Neural cell (in vitro differentiated cells): ENCODE measurements around the gene SDCCAG8. TPM values are rescaled to one million over a fixed set of nuclear protein-coding genes. Genes with fewer than 3 reads are reported as not detected.

Experiments used
- H2AFZ ChIP-seq: fragments of 200-600, 300-800 bp; sonication (generic), shearing (Covaris generic); 2 replicates; pipeline ENCODE4 v1.6.0; 2014; ENCODE audit warnings: low read depth, mild to moderate bottlenecking, antibody characterized with exemption, low read length, moderate library complexity
- H3F3A ChIP-seq: fragments of 200-600 bp; shearing (Covaris generic); 2 replicates; pipeline ENCODE4 v1.6.1; 2016; ENCODE audit warnings: mild to moderate bottlenecking, moderate library complexity, mixed read lengths, antibody characterized with exemption, low read length; ENCODE audit not compliant: insufficient read depth, poor library complexity, severe bottlenecking
- H3K27ac ChIP-seq: fragments of 200-600, 300-800 bp; sonication (generic), shearing (Covaris generic); 2 replicates; pipeline ENCODE4 v1.5.1; 2014; ENCODE audit warnings: mild to moderate bottlenecking, low read length, moderate library complexity
- H3K27me3 ChIP-seq: fragments of 300-800, 200-600 bp; sonication (generic), shearing (Covaris generic); 2 replicates; pipeline ENCODE4 v1.6.0; 2014; ENCODE audit warnings: mild to moderate bottlenecking, low read depth, low read length, moderate library complexity; ENCODE audit not compliant: insufficient read depth
- H3K36me3 ChIP-seq: fragments of 300-800, 200-600 bp; sonication (generic), shearing (Covaris generic); 2 replicates; pipeline ENCODE4 v1.5.1; 2014; ENCODE audit warnings: mild to moderate bottlenecking, antibody characterized with exemption, low read length, moderate library complexity; ENCODE audit not compliant: insufficient read depth
- H3K4me2 ChIP-seq: fragments of 300-800, 200-600 bp; sonication (generic), shearing (Covaris generic); 2 replicates; pipeline ENCODE4 v1.6.0; 2014; ENCODE audit warnings: mild to moderate bottlenecking, low read length
- H3K4me3 ChIP-seq: fragments of 300-800, 200-600 bp; sonication (generic), shearing (Covaris generic); 2 replicates; pipeline ENCODE4 v1.5.1; 2014; ENCODE audit warnings: mild to moderate bottlenecking, low read length, moderate library complexity
- H3K79me2 ChIP-seq: fragments of 200-600 bp; shearing (Covaris generic); replicated peaks from 2 replicates; pipeline ENCODE4 v1.6.0; 2014; ENCODE audit warnings: mild to moderate bottlenecking, low read length, moderate library complexity; ENCODE audit not compliant: insufficient read depth
- H3K9ac ChIP-seq: fragments of 300-800, 200-600 bp; sonication (generic), shearing (Covaris generic); 2 replicates; pipeline ENCODE4 v1.6.1; 2016; ENCODE audit warnings: mild to moderate bottlenecking, low read length, mixed read lengths
- H3K9me2 ChIP-seq: fragments of 200-600 bp; shearing (Covaris generic); 2 replicates; pipeline ENCODE4 v1.6.1; 2016; ENCODE audit warnings: mild to moderate bottlenecking, low read length, mixed read lengths; ENCODE audit not compliant: insufficient read depth
- H3K9me3 ChIP-seq: fragments of 200-600, 300-800 bp; sonication (generic), shearing (Covaris generic); 2 replicates; pipeline ENCODE4 v1.6.1; 2016; ENCODE audit warnings: mild to moderate bottlenecking, mixed run types, low read length, moderate library complexity, mixed read lengths
- H4K20me1 ChIP-seq: fragments of 200-600 bp; shearing (Covaris generic); 2 replicates; pipeline ENCODE4 v1.6.1; 2016; ENCODE audit warnings: mild to moderate bottlenecking, mixed run types; ENCODE audit not compliant: insufficient read depth
- EP300 ChIP-seq: fragments of 450-650 bp; conservative IDR thresholded peaks from 2 replicates; pipeline ENCODE4 v1.6.1; 2014; ENCODE audit warnings: antibody characterized with exemption, mild to moderate bottlenecking, moderate library complexity; ENCODE audit not compliant: poor library complexity, severe bottlenecking
- EZH2 ChIP-seq: fragments of 200-600, 300-800 bp; shearing (Covaris generic), sonication (generic); IDR thresholded peaks from 2 replicates; pipeline ENCODE4 v1.6.1; 2014; ENCODE audit warnings: antibody characterized with exemption, low read length, borderline replicate concordance, mild to moderate bottlenecking; ENCODE audit not compliant: insufficient read depth, poor library complexity, severe bottlenecking
- MXI1 ChIP-seq: fragments of 450-650 bp; conservative IDR thresholded peaks from 2 replicates; pipeline ENCODE4 v1.6.1; 2014; ENCODE audit warnings: antibody characterized with exemption, mild to moderate bottlenecking; ENCODE audit not compliant: poor library complexity, severe bottlenecking
- POLR2AphosphoS5 ChIP-seq: IDR thresholded peaks from 2 replicates; pipeline ENCODE4 v1.6.1; 2012
- RAD21 ChIP-seq: fragments of 450-650 bp; conservative IDR thresholded peaks from 2 replicates; pipeline ENCODE4 v1.6.1; 2014; ENCODE audit warnings: antibody characterized with exemption, mild to moderate bottlenecking, moderate library complexity
- SMC3 ChIP-seq: fragments of 450-650 bp; conservative IDR thresholded peaks from 2 replicates; pipeline ENCODE4 v1.6.1; 2014; ENCODE audit warnings: antibody characterized with exemption, mild to moderate bottlenecking, moderate library complexity; ENCODE audit not compliant: poor library complexity
- TAF1 ChIP-seq: IDR thresholded peaks from 2 replicates; pipeline ENCODE4 v1.6.1; 2012; ENCODE audit warnings: low read depth
- polyA plus RNA-seq: library from polyadenylated mRNA; depleted of rRNA; stranded (reverse); fragments of >200 nt; gene quantifications from 2 replicates; pipeline ENCODE4 v1.2.3, GENCODE V29; 2014
- TF ChIP-seq, protein P1 (sequence below): fragments of 450-650 bp; IDR thresholded peaks from 2 replicates; pipeline ENCODE4 v1.5.1; 2014; ENCODE audit warnings: antibody characterized with exemption, mild to moderate bottlenecking, moderate library complexity; ENCODE audit not compliant: poor library complexity, severe bottlenecking
- TF ChIP-seq, protein P2 (sequence below): IDR thresholded peaks from 2 replicates; pipeline ENCODE4 v1.6.1; 2012; ENCODE audit warnings: borderline replicate concordance

Gene SDCCAG8
- polyA plus RNA-seq, 1 donor from 2014 or later = 32.2 TPM

DNA sequence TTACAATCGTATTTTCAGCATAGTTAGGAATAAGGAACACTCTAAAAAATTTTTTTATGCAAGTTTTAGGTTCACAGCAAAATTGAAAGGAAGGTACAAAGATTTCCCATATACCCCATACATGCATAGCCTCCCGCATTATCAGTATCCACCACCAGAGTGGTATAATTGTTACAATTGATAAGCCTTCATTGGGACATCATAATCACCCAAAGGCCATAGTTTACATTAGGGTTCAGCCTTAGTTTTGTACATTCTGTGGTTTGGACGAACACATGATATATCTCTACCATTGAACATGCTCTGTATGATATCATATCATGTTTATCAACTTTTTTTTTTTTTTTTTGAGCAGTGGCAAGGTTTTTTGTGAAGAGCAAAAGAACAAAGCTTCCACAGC is 180.0 kb downstream of the SDCCAG8 start:
- Histone ChIP-seq H3K79me2 (no peaks in the 10 kb centered on the region), H3K9ac (no peak overlapping the region), H2AFZ (no peak overlapping the region), H3K27ac (no peak overlapping the region), H3K9me3 (no peaks in the 10 kb centered on the region), H3K27me3 (no peaks in the 10 kb centered on the region), H3K36me3 (no peaks in the 10 kb centered on the region), H3K4me2 (no peak overlapping the region), H3K4me3 (no peak overlapping the region), H3K9me2 (no peaks in the 10 kb centered on the region), H4K20me1 (no peaks in the 10 kb centered on the region), H3F3A (no peaks in the 10 kb centered on the region)
- TF ChIP-seq EZH2 = no peak
- TF ChIP-seq, protein P1, sequence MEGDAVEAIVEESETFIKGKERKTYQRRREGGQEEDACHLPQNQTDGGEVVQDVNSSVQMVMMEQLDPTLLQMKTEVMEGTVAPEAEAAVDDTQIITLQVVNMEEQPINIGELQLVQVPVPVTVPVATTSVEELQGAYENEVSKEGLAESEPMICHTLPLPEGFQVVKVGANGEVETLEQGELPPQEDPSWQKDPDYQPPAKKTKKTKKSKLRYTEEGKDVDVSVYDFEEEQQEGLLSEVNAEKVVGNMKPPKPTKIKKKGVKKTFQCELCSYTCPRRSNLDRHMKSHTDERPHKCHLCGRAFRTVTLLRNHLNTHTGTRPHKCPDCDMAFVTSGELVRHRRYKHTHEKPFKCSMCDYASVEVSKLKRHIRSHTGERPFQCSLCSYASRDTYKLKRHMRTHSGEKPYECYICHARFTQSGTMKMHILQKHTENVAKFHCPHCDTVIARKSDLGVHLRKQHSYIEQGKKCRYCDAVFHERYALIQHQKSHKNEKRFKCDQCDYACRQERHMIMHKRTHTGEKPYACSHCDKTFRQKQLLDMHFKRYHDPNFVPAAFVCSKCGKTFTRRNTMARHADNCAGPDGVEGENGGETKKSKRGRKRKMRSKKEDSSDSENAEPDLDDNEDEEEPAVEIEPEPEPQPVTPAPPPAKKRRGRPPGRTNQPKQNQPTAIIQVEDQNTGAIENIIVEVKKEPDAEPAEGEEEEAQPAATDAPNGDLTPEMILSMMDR = no peak
- TF ChIP-seq EP300 = no peak
- TF ChIP-seq POLR2AphosphoS5 = no peak
- TF ChIP-seq TAF1 = no peak
- TF ChIP-seq MXI1 = no peak
- TF ChIP-seq SMC3 = no peak
- no peak for TF ChIP-seq RAD21
- TF ChIP-seq, protein P2, sequence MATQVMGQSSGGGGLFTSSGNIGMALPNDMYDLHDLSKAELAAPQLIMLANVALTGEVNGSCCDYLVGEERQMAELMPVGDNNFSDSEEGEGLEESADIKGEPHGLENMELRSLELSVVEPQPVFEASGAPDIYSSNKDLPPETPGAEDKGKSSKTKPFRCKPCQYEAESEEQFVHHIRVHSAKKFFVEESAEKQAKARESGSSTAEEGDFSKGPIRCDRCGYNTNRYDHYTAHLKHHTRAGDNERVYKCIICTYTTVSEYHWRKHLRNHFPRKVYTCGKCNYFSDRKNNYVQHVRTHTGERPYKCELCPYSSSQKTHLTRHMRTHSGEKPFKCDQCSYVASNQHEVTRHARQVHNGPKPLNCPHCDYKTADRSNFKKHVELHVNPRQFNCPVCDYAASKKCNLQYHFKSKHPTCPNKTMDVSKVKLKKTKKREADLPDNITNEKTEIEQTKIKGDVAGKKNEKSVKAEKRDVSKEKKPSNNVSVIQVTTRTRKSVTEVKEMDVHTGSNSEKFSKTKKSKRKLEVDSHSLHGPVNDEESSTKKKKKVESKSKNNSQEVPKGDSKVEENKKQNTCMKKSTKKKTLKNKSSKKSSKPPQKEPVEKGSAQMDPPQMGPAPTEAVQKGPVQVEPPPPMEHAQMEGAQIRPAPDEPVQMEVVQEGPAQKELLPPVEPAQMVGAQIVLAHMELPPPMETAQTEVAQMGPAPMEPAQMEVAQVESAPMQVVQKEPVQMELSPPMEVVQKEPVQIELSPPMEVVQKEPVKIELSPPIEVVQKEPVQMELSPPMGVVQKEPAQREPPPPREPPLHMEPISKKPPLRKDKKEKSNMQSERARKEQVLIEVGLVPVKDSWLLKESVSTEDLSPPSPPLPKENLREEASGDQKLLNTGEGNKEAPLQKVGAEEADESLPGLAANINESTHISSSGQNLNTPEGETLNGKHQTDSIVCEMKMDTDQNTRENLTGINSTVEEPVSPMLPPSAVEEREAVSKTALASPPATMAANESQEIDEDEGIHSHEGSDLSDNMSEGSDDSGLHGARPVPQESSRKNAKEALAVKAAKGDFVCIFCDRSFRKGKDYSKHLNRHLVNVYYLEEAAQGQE = no peak

DNA sequence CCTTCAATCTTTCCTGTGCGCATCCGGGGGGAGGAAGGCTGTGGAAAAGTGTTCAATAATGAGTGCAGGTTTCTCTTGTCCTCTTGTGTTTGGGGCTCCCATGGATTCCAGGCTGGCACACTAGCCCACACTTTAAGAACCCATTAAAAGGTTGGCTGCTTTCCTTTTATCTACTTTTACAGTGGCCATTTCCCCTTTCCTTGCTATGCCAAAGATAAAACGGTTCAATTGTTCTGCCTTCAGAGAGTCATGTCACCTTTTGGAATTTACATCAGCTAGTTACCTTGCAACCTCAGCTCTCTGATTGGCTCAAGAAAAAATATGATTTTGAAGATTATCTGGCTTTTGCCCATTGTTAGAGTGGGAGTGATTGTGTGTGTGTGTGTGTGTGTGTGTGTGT is 182.3 kb downstream of the SDCCAG8 start:
- H3F3A ChIP-seq = no peaks in the 10 kb centered on the region
- H3K79me2 ChIP-seq = no peaks in the 10 kb centered on the region
- no peak overlapping the region for H3K9ac ChIP-seq
- no peaks in the 10 kb centered on the region for H3K9me2 ChIP-seq
- H2AFZ ChIP-seq = no peak overlapping the region
- no peaks in the 10 kb centered on the region for H3K27me3 ChIP-seq
- no peak overlapping the region for H3K4me2 ChIP-seq
- no peak overlapping the region for H3K4me3 ChIP-seq
- no peaks in the 10 kb centered on the region for H4K20me1 ChIP-seq
- H3K27ac ChIP-seq = no peak overlapping the region
- TF ChIP-seq EZH2 (no peak), MXI1 (no peak), TAF1 (no peak), SMC3 (no peak), RAD21 (no peak), POLR2AphosphoS5 (no peak), EP300 (no peak)
- TF ChIP-seq, protein P1 = no peak
- TF ChIP-seq, protein P2 = no peak
- no peaks in the 10 kb centered on the region for H3K9me3 ChIP-seq
- H3K36me3 ChIP-seq = no peaks in the 10 kb centered on the region
